Measurements from ENCODE around the gene URI1. TPM values are rescaled to one million over a fixed set of nuclear protein-coding genes. Genes with fewer than 3 reads are reported as not detected.

URI1 gene
- total RNA-seq, 2 experiments from 2014 or later: 45.1 to 79.2 TPM

DNA sequence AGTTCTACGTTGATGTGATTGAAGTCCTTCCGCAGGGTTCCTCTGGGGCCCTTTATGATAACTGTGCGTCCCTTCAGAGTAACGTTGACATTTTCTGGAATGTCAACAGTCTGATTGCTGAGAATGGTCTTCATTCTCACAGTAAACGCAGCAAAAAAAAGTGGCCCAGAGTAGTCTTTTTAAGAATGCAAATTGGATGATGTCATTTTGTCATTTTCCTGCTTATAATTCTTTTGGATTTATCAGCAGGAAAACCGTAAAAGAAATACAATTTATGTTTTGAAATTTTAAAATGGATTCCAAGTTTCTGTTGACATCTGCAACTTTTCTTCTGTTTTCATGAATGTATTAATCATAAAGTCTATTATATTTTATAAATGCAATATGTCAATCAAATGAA lies 14.8 kb downstream of the URI1 start:
- H3K9me3 ChIP-seq (ENCODE audit: low read length): peaks cover 13% of the 10 kb centered on the region; the same call in 1 of the 2 replicates
- no peak overlapping the region for H3K27ac ChIP-seq (ENCODE audit: low read depth, low read length, poor library complexity, severe bottlenecking)
- no peak overlapping the region for H2AFZ ChIP-seq (ENCODE audit: low read length)
- TF ChIP-seq, protein P1, sequence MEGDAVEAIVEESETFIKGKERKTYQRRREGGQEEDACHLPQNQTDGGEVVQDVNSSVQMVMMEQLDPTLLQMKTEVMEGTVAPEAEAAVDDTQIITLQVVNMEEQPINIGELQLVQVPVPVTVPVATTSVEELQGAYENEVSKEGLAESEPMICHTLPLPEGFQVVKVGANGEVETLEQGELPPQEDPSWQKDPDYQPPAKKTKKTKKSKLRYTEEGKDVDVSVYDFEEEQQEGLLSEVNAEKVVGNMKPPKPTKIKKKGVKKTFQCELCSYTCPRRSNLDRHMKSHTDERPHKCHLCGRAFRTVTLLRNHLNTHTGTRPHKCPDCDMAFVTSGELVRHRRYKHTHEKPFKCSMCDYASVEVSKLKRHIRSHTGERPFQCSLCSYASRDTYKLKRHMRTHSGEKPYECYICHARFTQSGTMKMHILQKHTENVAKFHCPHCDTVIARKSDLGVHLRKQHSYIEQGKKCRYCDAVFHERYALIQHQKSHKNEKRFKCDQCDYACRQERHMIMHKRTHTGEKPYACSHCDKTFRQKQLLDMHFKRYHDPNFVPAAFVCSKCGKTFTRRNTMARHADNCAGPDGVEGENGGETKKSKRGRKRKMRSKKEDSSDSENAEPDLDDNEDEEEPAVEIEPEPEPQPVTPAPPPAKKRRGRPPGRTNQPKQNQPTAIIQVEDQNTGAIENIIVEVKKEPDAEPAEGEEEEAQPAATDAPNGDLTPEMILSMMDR (conservative IDR thresholded peaks at IDR 0.05; ENCODE audit: low read length): no peak
- no peak for TF ChIP-seq EZH2phosphoT487 (IDR thresholded peaks at IDR 0.05; ENCODE audit: borderline replicate concordance, low read depth, low read length)
- CTCF ChIA-PET (ENCODE audit: unreplicated experiment): no interaction called here
- BruUV-seq (replicated peaks): no TSS peak
- intact Hi-C loops (cut with micrococcal nuclease; ENCODE audit: unreplicated experiment): no loop called here
- peaks cover 99% of the 10 kb centered on the region for H3K79me2 ChIP-seq (ENCODE audit: insufficient read depth, low read depth, low read length)
- H4K20me1 ChIP-seq (ENCODE audit: insufficient read depth, low read length): peaks cover 8% of the 10 kb centered on the region; the same call in 1 of the 2 replicates
- H3K4me1 ChIP-seq (ENCODE audit: insufficient read depth, low read length, poor library complexity, severe bottlenecking): no peaks in the 10 kb centered on the region
- POLR2A ChIA-PET: interaction anchor here (1.0 to 1.1 kb wide), 2 partner anchors 11 to 15 kb away, joined by 4 to 6 read pairs; no protein-coding TSS in a partner anchor
- no peaks in the 10 kb centered on the region for H3K9me2 ChIP-seq (ENCODE audit: insufficient read depth, low read length)
- no peak for DNase-seq (ENCODE audit: low spot score)
- no peak overlapping the region for H3K4me2 ChIP-seq (ENCODE audit: low read length)
- peaks cover 49% of the 10 kb centered on the region for H3K36me3 ChIP-seq (ENCODE audit: insufficient read depth, low read length)
- H3K4me3 ChIP-seq (ENCODE audit: low read depth, low read length, poor library complexity, severe bottlenecking): no peak overlapping the region

DNA sequence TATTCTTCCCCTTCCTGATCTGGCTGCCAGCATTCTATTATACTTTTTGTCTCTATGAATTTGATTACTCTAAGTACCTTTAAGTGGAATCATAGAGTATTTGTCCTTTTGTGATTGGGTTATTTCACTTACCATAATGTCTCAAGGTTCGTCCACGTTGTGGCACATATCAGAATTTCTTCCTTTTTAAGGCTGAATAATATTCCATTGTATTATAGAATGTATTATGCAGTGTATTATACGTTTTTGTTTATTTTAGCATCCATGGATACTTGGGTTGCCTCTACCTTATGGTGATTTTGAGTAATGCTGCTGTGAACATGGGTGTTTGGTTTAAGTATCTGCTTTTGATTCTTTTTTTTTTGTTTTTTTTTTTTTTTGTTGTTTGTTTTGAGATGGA lies 19.3 kb downstream of the URI1 start:
- Histone ChIP-seq H3K4me2 (ENCODE audit: low read length) (no peak overlapping the region), H2AFZ (ENCODE audit: low read length) (no peak overlapping the region), H3K36me3 (ENCODE audit: insufficient read depth, low read length) (peaks cover 27% of the 10 kb centered on the region), H3K4me1 (ENCODE audit: insufficient read depth, low read length, poor library complexity, severe bottlenecking) (peaks cover 3% of the 10 kb centered on the region), H3K79me2 (ENCODE audit: insufficient read depth, low read depth, low read length) (peaks cover 99% of the 10 kb centered on the region), H3K9me2 (ENCODE audit: insufficient read depth, low read length) (no peaks in the 10 kb centered on the region), H4K20me1 (ENCODE audit: insufficient read depth, low read length) (peaks cover 27% of the 10 kb centered on the region), H3K4me3 (ENCODE audit: low read depth, low read length, poor library complexity, severe bottlenecking) (no peak overlapping the region), H3K27ac (ENCODE audit: low read depth, low read length, poor library complexity, severe bottlenecking) (no peak overlapping the region), H3K9me3 (ENCODE audit: low read length) (peaks cover 6% of the 10 kb centered on the region; the same call in 1 of the 2 replicates)
- TF ChIP-seq EZH2phosphoT487 (IDR thresholded peaks at IDR 0.05; ENCODE audit: borderline replicate concordance, low read depth, low read length): no peak
- TF ChIP-seq, protein P1 (conservative IDR thresholded peaks at IDR 0.05; ENCODE audit: low read length): no peak
- no peak for DNase-seq (ENCODE audit: low spot score)
- ChIA-PET POLR2A (no interaction called here), CTCF (ENCODE audit: unreplicated experiment) (no interaction called here)
- intact Hi-C loops (cut with micrococcal nuclease; ENCODE audit: unreplicated experiment): no loop called here
- no TSS peak for BruUV-seq (replicated peaks)

DNA sequence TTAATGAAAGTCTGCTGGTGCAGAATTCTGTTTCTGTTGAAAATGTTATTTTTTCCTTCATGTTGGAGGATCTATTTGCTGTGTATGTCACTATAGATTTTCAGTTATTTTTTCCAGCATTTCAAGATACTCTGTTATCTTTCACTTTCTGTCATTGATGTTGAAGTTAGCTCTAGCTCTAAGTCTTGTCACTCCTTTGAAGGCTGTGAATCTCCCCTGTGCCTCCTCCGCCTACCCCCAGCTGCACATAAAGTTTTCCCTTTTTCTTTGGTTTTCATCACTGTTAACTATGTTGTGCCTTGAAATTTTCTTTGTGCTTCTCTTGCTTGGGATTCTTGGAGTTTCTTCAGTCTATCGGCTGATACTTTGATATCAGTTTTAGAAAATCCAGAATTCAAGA lies 20.8 kb downstream of the URI1 start:
- H3K4me3 ChIP-seq (ENCODE audit: low read depth, low read length, poor library complexity, severe bottlenecking): no peak overlapping the region
- H3K79me2 ChIP-seq (ENCODE audit: insufficient read depth, low read depth, low read length): peaks cover 99% of the 10 kb centered on the region
- no peaks in the 10 kb centered on the region for H3K9me2 ChIP-seq (ENCODE audit: insufficient read depth, low read length)
- POLR2A ChIA-PET: no interaction called here
- no TSS peak for BruUV-seq (replicated peaks)
- H3K4me2 ChIP-seq (ENCODE audit: low read length): no peak overlapping the region
- H3K27ac ChIP-seq (ENCODE audit: low read depth, low read length, poor library complexity, severe bottlenecking): no peak overlapping the region
- CTCF ChIA-PET (ENCODE audit: unreplicated experiment): no interaction called here
- H2AFZ ChIP-seq (ENCODE audit: low read length): no peak overlapping the region
- H3K36me3 ChIP-seq (ENCODE audit: insufficient read depth, low read length): peaks cover 18% of the 10 kb centered on the region
- no peak for TF ChIP-seq EZH2phosphoT487 (IDR thresholded peaks at IDR 0.05; ENCODE audit: borderline replicate concordance, low read depth, low read length)
- TF ChIP-seq, protein P1 (conservative IDR thresholded peaks at IDR 0.05; ENCODE audit: low read length): no peak
- peaks cover 42% of the 10 kb centered on the region for H4K20me1 ChIP-seq (ENCODE audit: insufficient read depth, low read length)
- peaks cover 14% of the 10 kb centered on the region for H3K4me1 ChIP-seq (ENCODE audit: insufficient read depth, low read length, poor library complexity, severe bottlenecking)
- DNase-seq (ENCODE audit: low spot score): no peak
- peaks cover 6% of the 10 kb centered on the region; the same call in 1 of the 2 replicates for H3K9me3 ChIP-seq (ENCODE audit: low read length)
- intact Hi-C loops (cut with micrococcal nuclease; ENCODE audit: unreplicated experiment): no loop called here
